ENCODE data around the gene CORO7.

Gene CORO7

DNA sequence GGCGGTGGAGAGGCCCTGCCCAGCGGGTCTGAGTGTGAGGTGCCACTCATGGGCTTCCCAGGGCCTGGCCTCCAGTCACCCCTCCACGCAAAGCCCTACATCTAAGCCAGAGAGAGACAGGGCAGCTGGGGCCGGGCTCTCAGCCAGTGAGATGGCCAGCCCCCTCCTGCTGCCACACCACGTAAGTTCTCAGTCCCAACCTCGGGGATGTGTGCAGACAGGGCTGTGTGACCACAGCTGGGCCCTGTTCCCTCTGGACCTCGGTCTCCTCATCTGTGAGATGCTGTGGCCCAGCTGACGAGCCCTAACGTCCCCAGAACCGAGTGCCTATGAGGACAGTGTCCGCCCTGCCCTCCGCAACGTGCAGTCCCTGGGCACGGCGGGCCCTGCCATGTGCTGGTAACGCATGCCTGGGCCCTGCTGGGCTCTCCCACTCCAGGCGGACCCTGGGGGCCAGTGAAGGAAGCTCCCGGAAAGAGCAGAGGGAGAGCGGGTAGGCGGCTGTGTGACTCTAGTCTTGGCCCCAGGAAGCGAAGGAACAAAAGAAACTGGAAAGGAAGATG lies 33.5 kb downstream of the CORO7 start:
- no peak overlapping the region for H3K4me2 ChIP-seq (ENCODE audit: low read length)
- H3K9me2 ChIP-seq (replicated peaks; ENCODE audit: control insufficient read depth, low read length) = no peaks in the 10 kb centered on the region
- no peaks in the 10 kb centered on the region for H4K20me1 ChIP-seq (ENCODE audit: control insufficient read depth, insufficient read depth, low read depth, low read length)
- H3K27ac ChIP-seq (ENCODE audit: low read depth, low read length) = no peak overlapping the region
- TF ChIP-seq CTCF (IDR thresholded peaks at IDR 0.05; ENCODE audit: low read depth, low read length, poor library complexity, severe bottlenecking) (no peak), EZH2phosphoT487 (IDR thresholded peaks at IDR 0.05; ENCODE audit: borderline replicate concordance, low read length) (no peak)
- H3K9me3 ChIP-seq (ENCODE audit: control insufficient read depth, insufficient read depth, low read length) = no peaks in the 10 kb centered on the region
- no peak overlapping the region for H3K4me3 ChIP-seq (ENCODE audit: low read length)
- no peaks in the 10 kb centered on the region for H3F3A ChIP-seq (ENCODE audit: control insufficient read depth, insufficient read depth)
- H3K4me1 ChIP-seq (ENCODE audit: control insufficient read depth, low read length) = no peaks in the 10 kb centered on the region
- H3K27me3 ChIP-seq (ENCODE audit: control insufficient read depth, low read length) = no peaks in the 10 kb centered on the region
- no peaks in the 10 kb centered on the region for H3K79me2 ChIP-seq (ENCODE audit: control insufficient read depth, low read length)
- H3K36me3 ChIP-seq (ENCODE audit: control insufficient read depth, low read length) = peaks cover 5% of the 10 kb centered on the region; the same call in 1 of the 2 replicates

DNA sequence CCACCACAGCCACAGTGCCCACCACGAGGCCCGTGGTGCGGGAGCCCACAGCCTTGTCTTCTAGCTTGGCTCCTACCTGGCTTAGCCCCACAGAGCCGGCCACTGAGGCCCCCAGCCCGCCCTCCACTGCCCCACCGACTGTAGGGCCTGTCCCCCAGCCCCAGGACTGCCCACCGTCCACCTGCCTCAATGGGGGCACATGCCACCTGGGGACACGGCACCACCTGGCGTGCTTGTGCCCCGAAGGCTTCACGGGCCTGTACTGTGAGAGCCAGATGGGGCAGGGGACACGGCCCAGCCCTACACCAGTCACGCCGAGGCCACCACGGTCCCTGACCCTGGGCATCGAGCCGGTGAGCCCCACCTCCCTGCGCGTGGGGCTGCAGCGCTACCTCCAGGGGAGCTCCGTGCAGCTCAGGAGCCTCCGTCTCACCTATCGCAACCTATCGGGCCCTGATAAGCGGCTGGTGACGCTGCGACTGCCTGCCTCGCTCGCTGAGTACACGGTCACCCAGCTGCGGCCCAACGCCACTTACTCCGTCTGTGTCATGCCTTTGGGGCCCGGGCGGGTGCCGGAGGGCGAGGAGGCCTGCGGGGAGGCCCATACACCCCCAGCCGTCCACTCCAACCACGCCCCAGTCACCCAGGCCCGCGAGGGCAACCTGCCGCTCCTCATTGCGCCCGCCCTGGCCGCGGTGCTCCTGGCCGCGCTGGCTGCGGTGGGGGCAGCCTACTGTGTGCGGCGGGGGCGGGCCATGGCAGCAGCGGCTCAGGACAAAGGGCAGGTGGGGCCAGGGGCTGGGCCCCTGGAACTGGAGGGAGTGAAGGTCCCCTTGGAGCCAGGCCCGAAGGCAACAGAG lies 34.2 kb downstream of the CORO7 start:
- no peak overlapping the region for H3K4me2 ChIP-seq (ENCODE audit: low read length)
- no peak overlapping the region for H3K27ac ChIP-seq (ENCODE audit: low read depth, low read length)
- no peak overlapping the region for H3K4me3 ChIP-seq (ENCODE audit: low read length)
- no peaks in the 10 kb centered on the region for H3K9me2 ChIP-seq (replicated peaks; ENCODE audit: control insufficient read depth, low read length)
- H3K79me2 ChIP-seq (ENCODE audit: control insufficient read depth, low read length) = no peaks in the 10 kb centered on the region
- no peaks in the 10 kb centered on the region for H4K20me1 ChIP-seq (ENCODE audit: control insufficient read depth, insufficient read depth, low read depth, low read length)
- H3K27me3 ChIP-seq (ENCODE audit: control insufficient read depth, low read length) = no peaks in the 10 kb centered on the region
- no peaks in the 10 kb centered on the region for H3K9me3 ChIP-seq (ENCODE audit: control insufficient read depth, insufficient read depth, low read length)
- no peaks in the 10 kb centered on the region for H3F3A ChIP-seq (ENCODE audit: control insufficient read depth, insufficient read depth)
- no peak for TF ChIP-seq EZH2phosphoT487 (IDR thresholded peaks at IDR 0.05; ENCODE audit: borderline replicate concordance, low read length)
- no peak for TF ChIP-seq CTCF (IDR thresholded peaks at IDR 0.05; ENCODE audit: low read depth, low read length, poor library complexity, severe bottlenecking)
- peaks cover 3% of the 10 kb centered on the region; the same call in 1 of the 2 replicates for H3K36me3 ChIP-seq (ENCODE audit: control insufficient read depth, low read length)
- H3K4me1 ChIP-seq (ENCODE audit: control insufficient read depth, low read length) = no peaks in the 10 kb centered on the region

DNA sequence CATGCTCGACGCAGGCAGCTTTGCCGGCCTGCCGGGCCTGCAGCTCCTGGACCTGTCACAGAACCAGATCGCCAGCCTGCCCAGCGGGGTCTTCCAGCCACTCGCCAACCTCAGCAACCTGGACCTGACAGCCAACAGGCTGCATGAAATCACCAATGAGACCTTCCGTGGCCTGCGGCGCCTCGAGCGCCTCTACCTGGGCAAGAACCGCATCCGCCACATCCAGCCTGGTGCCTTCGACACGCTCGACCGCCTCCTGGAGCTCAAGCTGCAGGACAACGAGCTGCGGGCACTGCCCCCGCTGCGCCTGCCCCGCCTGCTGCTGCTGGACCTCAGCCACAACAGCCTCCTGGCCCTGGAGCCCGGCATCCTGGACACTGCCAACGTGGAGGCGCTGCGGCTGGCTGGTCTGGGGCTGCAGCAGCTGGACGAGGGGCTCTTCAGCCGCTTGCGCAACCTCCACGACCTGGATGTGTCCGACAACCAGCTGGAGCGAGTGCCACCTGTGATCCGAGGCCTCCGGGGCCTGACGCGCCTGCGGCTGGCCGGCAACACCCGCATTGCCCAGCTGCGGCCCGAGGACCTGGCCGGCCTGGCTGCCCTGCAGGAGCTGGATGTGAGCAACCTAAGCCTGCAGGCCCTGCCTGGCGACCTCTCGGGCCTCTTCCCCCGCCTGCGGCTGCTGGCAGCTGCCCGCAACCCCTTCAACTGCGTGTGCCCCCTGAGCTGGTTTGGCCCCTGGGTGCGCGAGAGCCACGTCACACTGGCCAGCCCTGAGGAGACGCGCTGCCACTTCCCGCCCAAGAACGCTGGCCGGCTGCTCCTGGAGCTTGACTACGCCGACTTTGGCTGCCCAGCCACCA lies 35.1 kb downstream of the CORO7 start:
- Histone ChIP-seq H3K9me2 (replicated peaks; ENCODE audit: control insufficient read depth, low read length) (no peaks in the 10 kb centered on the region), H3K4me2 (ENCODE audit: low read length) (no peak overlapping the region), H3K36me3 (ENCODE audit: control insufficient read depth, low read length) (peaks cover 3% of the 10 kb centered on the region; the same call in 1 of the 2 replicates), H3K27ac (ENCODE audit: low read depth, low read length) (no peak overlapping the region), H3K79me2 (ENCODE audit: control insufficient read depth, low read length) (no peaks in the 10 kb centered on the region), H3K4me3 (ENCODE audit: low read length) (no peak overlapping the region), H3K27me3 (ENCODE audit: control insufficient read depth, low read length) (no peaks in the 10 kb centered on the region), H3F3A (ENCODE audit: control insufficient read depth, insufficient read depth) (no peaks in the 10 kb centered on the region), H3K9me3 (ENCODE audit: control insufficient read depth, insufficient read depth, low read length) (no peaks in the 10 kb centered on the region), H3K4me1 (ENCODE audit: control insufficient read depth, low read length) (no peaks in the 10 kb centered on the region), H4K20me1 (ENCODE audit: control insufficient read depth, insufficient read depth, low read depth, low read length) (no peaks in the 10 kb centered on the region)
- TF ChIP-seq EZH2phosphoT487 (IDR thresholded peaks at IDR 0.05; ENCODE audit: borderline replicate concordance, low read length) (no peak), CTCF (IDR thresholded peaks at IDR 0.05; ENCODE audit: low read depth, low read length, poor library complexity, severe bottlenecking) (no peak)

Data from DOHH2 (cell line).